Daoy (cell line): ENCODE data around the gene ACOX3. TPM values are rescaled to one million over a fixed set of nuclear protein-coding genes. Genes with fewer than 3 reads are reported as not detected.
A peak's percentile ranks its signal among the peaks of the same experiment; 100 is the strongest.
"Not testable (repeated sequence)": the region's sequence is repeated elsewhere in the genome, so short reads cannot be mapped to it uniquely, and the experiment has no call there.

ENCODE experiments used
- DNase-seq: peaks from one replicate; pipeline ENCODE4 v3.0.0-alpha.2; 2015; ENCODE audit warnings: low read depth
- total RNA-seq: library from RNA; depleted of rRNA; stranded (reverse); fragments of >200 nt; shearing (Covaris generic); gene quantifications from 2 replicates; pipeline ENCODE4 v1.2.3, GENCODE V29; 2014; rRNA removed

The ACOX3 gene
- total RNA-seq, result 12.2 and 13.4 TPM in 2 replicates

- peak; percentile 96 for DNase-seq
Measured at GRCh38 chr4:8440492-8441311, at the start of gene ACOX3, which contains the start of gene TRMT44. ACOX3 (minus strand) TSS chr4:8440723; CDS start chr4:8416521, 24,202 bp downstream. TRMT44 (plus strand) TSS chr4:8440777; CDS start chr4:8440823, 46 bp downstream.

- no peak for DNase-seq
Measured at GRCh38 chr4:8488791-8489369, 48.4 kb upstream of the ACOX3 start.

- DNase-seq, result not testable (repeated sequence)
Measured at GRCh38 chr4:8486643-8487042, 46.1 kb upstream of the ACOX3 start.

GRCh38 chr4:8480221-8480620 lies 39.7 kb upstream of the ACOX3 start:
- DNase-seq, result no peak

- no peak for DNase-seq
Measured at GRCh38 chr4:8478801-8479744, 38.5 kb upstream of the ACOX3 start.

- no peak for DNase-seq
Measured at GRCh38 chr4:8478371-8478770, 37.8 kb upstream of the ACOX3 start.

- DNase-seq, result no peak
Measured at GRCh38 chr4:8477676-8478075, 37.2 kb upstream of the ACOX3 start.

- DNase-seq, result no peak
Measured at GRCh38 chr4:8477095-8477635, 36.6 kb upstream of the ACOX3 start.

- no peak for DNase-seq
Measured at GRCh38 chr4:8475751-8476575, 35.4 kb upstream of the ACOX3 start.

GRCh38 chr4:8474856-8475255 lies 34.3 kb upstream of the ACOX3 start:
- no peak for DNase-seq

GRCh38 chr4:8473920-8474590 lies 33.5 kb upstream of the ACOX3 start:
- no peak for DNase-seq

- no peak for DNase-seq
Measured at GRCh38 chr4:8473198-8473919, 32.8 kb upstream of the ACOX3 start.

- DNase-seq, result peak; percentile 91
Measured at GRCh38 chr4:8472689-8473197, 32.2 kb upstream of the ACOX3 start.

GRCh38 chr4:8472158-8472688 lies 31.7 kb upstream of the ACOX3 start:
- no peak for DNase-seq

- no peak for DNase-seq
Measured at GRCh38 chr4:8471211-8471875, 30.8 kb upstream of the ACOX3 start.

- DNase-seq, result no peak
Measured at GRCh38 chr4:8470451-8471024, 30.0 kb upstream of the ACOX3 start.

GRCh38 chr4:8469550-8469949 lies 29.0 kb upstream of the ACOX3 start:
- DNase-seq, result no peak
